GM10248 (cell line): ENCODE data around the gene RBM47.

Experiments used
- CTCF ChIA-PET: fragments of 300-600 bp; sonication (Branson Sonifier 250); formaldehyde crosslinking; extraction: SDS; loops from one replicate; lab custom pipeline; 2021; ENCODE audit warnings: antibody characterized with exemption; lab: Yijun Ruan, JAX
- POLR2A ChIA-PET: fragments of 350-650 bp; sonication (Branson Sonifier 250); formaldehyde crosslinking; extraction: SDS; loops from one replicate; lab custom pipeline; 2020; ENCODE audit warnings: antibody characterized with exemption; lab: Yijun Ruan, JAX
- DNase-seq: peaks from one replicate; pipeline ENCODE4 v3.0.0; 2012; ENCODE audit errors: extremely low spot score
- TF ChIP-seq, protein P1 (sequence below): IDR thresholded peaks from 2 replicates; pipeline ENCODE4 v1.5.1; 2012; ENCODE audit warnings: mild to moderate bottlenecking, low read depth; ENCODE audit errors: extremely low read depth, missing control alignments, control extremely low read depth

The RBM47 gene

GRCh38 chr4:40486534-40486933 is 143.1 kb downstream of the RBM47 start:
- DNase-seq = no peak
- CTCF ChIA-PET = interaction anchor here (1.0 kb wide), 2 partner anchors 8 to 195 kb away, joined by 3 read pairs; no protein-coding TSS in a partner anchor
- TF ChIP-seq, protein P1, sequence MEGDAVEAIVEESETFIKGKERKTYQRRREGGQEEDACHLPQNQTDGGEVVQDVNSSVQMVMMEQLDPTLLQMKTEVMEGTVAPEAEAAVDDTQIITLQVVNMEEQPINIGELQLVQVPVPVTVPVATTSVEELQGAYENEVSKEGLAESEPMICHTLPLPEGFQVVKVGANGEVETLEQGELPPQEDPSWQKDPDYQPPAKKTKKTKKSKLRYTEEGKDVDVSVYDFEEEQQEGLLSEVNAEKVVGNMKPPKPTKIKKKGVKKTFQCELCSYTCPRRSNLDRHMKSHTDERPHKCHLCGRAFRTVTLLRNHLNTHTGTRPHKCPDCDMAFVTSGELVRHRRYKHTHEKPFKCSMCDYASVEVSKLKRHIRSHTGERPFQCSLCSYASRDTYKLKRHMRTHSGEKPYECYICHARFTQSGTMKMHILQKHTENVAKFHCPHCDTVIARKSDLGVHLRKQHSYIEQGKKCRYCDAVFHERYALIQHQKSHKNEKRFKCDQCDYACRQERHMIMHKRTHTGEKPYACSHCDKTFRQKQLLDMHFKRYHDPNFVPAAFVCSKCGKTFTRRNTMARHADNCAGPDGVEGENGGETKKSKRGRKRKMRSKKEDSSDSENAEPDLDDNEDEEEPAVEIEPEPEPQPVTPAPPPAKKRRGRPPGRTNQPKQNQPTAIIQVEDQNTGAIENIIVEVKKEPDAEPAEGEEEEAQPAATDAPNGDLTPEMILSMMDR = no peak
- POLR2A ChIA-PET = interaction anchor here (0.6 kb wide), 1 partner anchor 50 kb away, joined by 3 read pairs; no protein-coding TSS in a partner anchor

DNA sequence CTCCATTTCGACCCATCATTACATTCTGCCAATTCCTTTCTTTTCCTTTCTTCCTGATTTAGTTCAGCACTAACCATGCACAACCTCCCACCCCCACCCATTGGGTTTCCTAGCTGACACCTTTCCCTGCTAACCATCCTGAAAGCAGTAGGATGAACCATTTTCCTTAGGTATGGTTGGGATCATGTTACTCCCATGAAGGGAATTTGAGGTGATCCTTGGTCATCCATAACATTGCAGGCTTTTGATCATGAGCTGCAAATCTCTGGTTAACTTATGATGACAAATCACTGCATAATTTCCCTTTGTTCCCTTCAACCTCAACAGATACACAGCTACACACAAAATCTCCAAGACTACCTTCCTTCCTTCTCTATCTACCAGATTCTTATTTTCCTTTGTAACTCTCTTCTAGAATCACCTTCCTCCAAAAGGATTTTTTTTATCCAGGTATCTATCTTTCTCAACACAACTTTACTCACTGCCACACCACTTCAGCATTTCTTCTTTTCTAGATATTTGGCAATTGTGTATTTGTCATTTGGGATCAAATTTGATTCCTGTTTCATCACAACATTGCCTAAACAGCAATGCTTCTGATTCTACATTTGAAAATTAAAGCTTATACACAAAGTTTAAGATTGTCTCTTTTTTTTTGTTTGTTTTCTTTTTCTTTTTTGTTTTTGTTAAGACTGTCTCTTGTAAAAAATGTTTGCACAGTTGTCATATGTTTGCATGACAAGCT is 145.1 kb downstream of the RBM47 start:
- TF ChIP-seq, protein P1 = no peak
- POLR2A ChIA-PET = no interaction called here
- DNase-seq = no peak
- CTCF ChIA-PET = interaction anchor here (1.4 to 2.6 kb wide), 6 partner anchors 8 to 159 kb away, joined by 3 to 8 read pairs (median 6); no protein-coding TSS in a partner anchor

GRCh38 chr4:40482985-40483647 is 146.5 kb downstream of the RBM47 start:
- CTCF ChIA-PET = interaction anchor here (1.5 to 2.6 kb wide), 3 partner anchors 9 to 19 kb away, joined by 4 to 7 read pairs (median 4); no protein-coding TSS in a partner anchor

DNA sequence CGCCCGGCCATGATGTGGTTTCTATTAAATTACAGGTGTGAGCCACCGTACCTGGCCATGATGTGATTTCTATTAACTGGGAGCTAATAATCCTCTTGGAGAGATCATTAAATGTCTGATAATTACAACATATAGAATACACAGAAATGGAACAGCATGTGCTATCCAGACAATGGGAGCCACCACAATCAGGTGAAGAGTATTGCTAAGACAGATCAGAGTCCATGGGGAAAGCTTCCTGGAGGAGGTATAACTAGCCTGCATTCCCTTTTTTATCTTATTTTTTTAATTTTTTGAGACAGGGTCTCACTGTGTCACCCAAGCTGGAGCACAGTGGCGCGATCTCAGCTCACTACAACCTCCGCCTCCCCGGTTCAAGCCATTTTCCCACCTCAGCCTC is 147.7 kb downstream of the RBM47 start:
- TF ChIP-seq, protein P1 = no peak
- ChIA-PET CTCF (interaction anchor here (1.1 kb wide), 1 partner anchor 22 kb away, joined by 3 read pairs; no protein-coding TSS in a partner anchor), POLR2A (no interaction called here)
- DNase-seq = no peak

More at GRCh38 chr4:40482985-40483647, 146.5 kb downstream of the RBM47 start:
- DNase-seq = no peak
- TF ChIP-seq, protein P1 = no peak
- POLR2A ChIA-PET = no interaction called here

- TF ChIP-seq, protein P1 = no peak
- ChIA-PET POLR2A (no interaction called here), CTCF (interaction anchor here (1.0 to 1.4 kb wide), 5 partner anchors 10 to 20 kb away, joined by 3 to 5 read pairs (median 3); no protein-coding TSS in a partner anchor)
- DNase-seq = no peak
Observed at GRCh38 chr4:40480291-40480690, 149.4 kb downstream of the RBM47 start.

DNA sequence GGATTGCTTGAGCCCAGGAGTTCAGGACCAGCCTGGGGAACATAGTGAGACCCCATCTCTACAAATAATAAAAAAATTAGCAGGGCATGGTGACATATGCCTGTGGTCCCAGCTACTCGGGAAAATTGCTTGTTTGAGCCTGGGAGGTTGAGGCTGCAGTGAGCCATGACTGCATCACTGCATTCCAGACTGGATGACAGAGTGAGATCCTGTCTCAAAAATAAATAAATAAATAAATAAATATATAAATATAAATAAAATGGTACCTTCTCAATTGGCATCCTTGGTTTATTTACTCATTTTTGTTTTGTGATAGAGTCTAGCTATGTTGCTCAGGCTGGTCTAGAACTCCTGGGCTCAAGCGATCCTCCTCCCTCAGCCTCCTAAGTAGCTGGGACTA is 150.3 kb downstream of the RBM47 start:
- TF ChIP-seq, protein P1 = no peak
- no peak for DNase-seq
- POLR2A ChIA-PET = no interaction called here
- CTCF ChIA-PET = interaction anchor here (1.0 to 1.4 kb wide), 3 partner anchors 12 to 19 kb away, joined by 3 to 5 read pairs (median 3); no protein-coding TSS in a partner anchor
